Measurements from ENCODE around the gene GSN.
A peak's percentile ranks its signal among the peaks of the same experiment; 100 is the strongest.

Gene GSN

DNA sequence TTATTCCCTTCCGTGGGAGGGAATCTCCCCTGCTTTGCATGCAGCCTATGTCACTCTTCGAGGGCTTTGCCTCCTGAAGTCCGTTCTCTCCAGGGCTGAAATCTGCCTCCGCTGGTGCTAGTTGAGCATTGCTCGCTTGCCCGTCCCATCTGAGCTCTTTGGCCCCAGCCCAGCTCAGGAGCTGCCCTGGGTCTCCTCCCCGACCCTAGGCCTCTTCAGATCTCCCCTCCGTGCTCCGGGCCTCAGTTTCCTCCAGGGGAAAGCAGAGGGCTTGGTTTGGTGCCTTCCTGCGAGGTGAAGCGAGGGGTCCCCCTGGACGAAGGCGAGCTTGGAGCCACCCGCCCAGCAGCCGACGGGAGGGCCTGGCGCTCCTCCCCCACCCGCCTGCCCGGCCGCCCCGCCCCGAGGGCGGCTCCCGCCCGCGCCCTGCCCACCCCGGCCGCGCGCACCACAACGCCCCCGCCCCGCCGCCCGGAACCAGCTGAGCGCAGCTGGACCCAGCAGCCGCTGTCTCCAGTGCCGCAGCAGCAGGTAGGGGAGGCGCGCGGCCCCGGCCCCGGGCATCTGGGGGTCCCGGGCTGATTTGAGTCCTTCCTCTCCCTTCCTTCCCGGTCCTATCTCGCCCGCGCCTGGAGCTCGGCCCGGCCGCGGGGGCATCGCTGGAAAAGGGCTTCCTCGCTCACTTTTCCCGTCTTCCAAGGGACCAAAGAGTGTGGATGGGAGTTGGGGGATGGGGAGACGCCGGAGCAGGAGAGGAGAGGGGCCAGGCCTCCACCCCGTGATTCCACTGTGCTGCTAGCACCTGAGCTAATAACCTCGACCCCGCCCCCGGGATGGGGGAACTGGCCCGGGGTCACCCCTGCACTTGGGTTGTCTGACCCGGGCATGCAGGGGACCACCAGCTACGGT, at the start of gene GSN:
Gene GSN (plus strand): TSS at position 474 of the 909 bp plus-strand sequence. CDS start 33,810 bp downstream, outside the sequence.
- in situ Hi-C loops (cut with HindIII; ENCODE audit: low sequenced_read_pairs): no loop called here
- no peak for DNase-seq (ENCODE audit: low read depth)
- peak within 1 kb of the TSS; percentile 85 for H3K4me3 ChIP-seq (ENCODE audit: low read depth, low read length)
- TF ChIP-seq CTCF (IDR thresholded peaks at IDR 0.05; ENCODE audit: low read depth, low read length, missing control alignments): no peak

- H3K4me3 ChIP-seq (ENCODE audit: low read depth, low read length): no peak overlapping the region
- in situ Hi-C loops (cut with HindIII; ENCODE audit: low sequenced_read_pairs): no loop called here
- TF ChIP-seq CTCF (IDR thresholded peaks at IDR 0.05; ENCODE audit: low read depth, low read length, missing control alignments): no peak
- DNase-seq (ENCODE audit: low read depth): no peak
Observed at GRCh38 chr9:121218357-121219027, 49.5 kb upstream of the GSN start.

GRCh38 chr9:121219530-121219929, 48.4 kb upstream of the GSN start:
- DNase-seq (ENCODE audit: low read depth): no peak
- H3K4me3 ChIP-seq (ENCODE audit: low read depth, low read length): no peak overlapping the region
- in situ Hi-C loops (cut with HindIII; ENCODE audit: low sequenced_read_pairs): no loop called here
- no peak for TF ChIP-seq CTCF (IDR thresholded peaks at IDR 0.05; ENCODE audit: low read depth, low read length, missing control alignments)

DNA sequence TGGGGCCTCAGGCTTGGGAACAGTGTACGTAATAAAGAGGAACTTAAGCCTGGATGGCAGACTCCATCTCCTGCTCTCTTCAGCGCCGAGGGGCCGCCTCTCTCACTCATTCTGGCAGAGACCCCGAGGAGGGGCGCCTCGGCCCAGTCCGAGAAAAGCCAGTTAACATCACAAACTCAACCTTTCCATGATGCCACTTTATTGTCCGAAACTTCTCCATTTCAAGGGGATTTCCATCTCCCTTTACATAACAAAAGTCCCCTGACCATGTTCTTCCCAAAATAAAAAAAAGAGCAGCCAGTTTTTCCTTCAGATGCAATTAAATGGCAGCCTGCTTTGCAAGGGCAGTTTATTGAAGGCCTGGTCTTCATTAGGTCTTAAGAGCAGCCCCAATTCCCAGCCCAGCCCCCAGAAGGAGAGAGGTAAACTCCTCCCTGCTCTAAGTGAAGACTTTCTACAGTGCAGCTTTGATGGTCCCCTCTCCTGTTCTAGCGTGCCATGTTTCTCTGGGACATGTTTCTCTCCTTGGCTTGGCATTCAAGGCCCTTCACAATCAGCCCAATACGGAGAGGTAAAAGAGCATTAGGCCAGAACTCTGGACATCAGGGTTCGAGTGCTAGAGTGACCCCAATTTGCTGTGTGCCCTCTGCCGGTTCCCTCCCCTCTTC, 46.8 kb upstream of the GSN start:
- in situ Hi-C loops (cut with HindIII; ENCODE audit: low sequenced_read_pairs): no loop called here
- TF ChIP-seq CTCF (IDR thresholded peaks at IDR 0.05; ENCODE audit: low read depth, low read length, missing control alignments): no peak

GRCh38 chr9:121221664-121222055, 46.3 kb upstream of the GSN start:
- no peak overlapping the region for H3K4me3 ChIP-seq (ENCODE audit: low read depth, low read length)
- TF ChIP-seq CTCF (IDR thresholded peaks at IDR 0.05; ENCODE audit: low read depth, low read length, missing control alignments): no peak
- in situ Hi-C loops (cut with HindIII; ENCODE audit: low sequenced_read_pairs): no loop called here
- no peak for DNase-seq (ENCODE audit: low read depth)

More for the DNA sequence above, 46.8 kb upstream of the GSN start:
- H3K4me3 ChIP-seq (ENCODE audit: low read depth, low read length): no peak overlapping the region
- DNase-seq (ENCODE audit: low read depth): no peak

- no peak overlapping the region for H3K4me3 ChIP-seq (ENCODE audit: low read depth, low read length)
- DNase-seq (ENCODE audit: low read depth): peak; percentile 19
- in situ Hi-C loops (cut with HindIII; ENCODE audit: low sequenced_read_pairs): no loop called here
- peak; percentile 73 for TF ChIP-seq CTCF (IDR thresholded peaks at IDR 0.05; ENCODE audit: low read depth, low read length, missing control alignments)
Observed at GRCh38 chr9:121222524-121223171, 45.3 kb upstream of the GSN start.
